ENCODE results near the gene KCNJ14.
"Not testable (repeated sequence)": the region's sequence is repeated elsewhere in the genome, so short reads cannot be mapped to it uniquely, and the experiment has no call there.

Gene KCNJ14

GRCh38 chr19:48473161-48473966 lies 18.0 kb downstream of the KCNJ14 start:
- DNase-seq: no peak

GRCh38 chr19:48474084-48474592 lies 18.8 kb downstream of the KCNJ14 start:
- DNase-seq: no peak

- DNase-seq: no peak
Observed at GRCh38 chr19:48475369-48476068, 20.1 kb downstream of the KCNJ14 start.

GRCh38 chr19:48476176-48476575 lies 20.8 kb downstream of the KCNJ14 start:
- DNase-seq: no peak

GRCh38 chr19:48477067-48477685 lies 21.8 kb downstream of the KCNJ14 start:
- DNase-seq: no peak

GRCh38 chr19:48477698-48478338 lies 22.4 kb downstream of the KCNJ14 start:
- DNase-seq: no peak

- DNase-seq: no peak
Observed at GRCh38 chr19:48478339-48479256, 23.2 kb downstream of the KCNJ14 start.

GRCh38 chr19:48479686-48480085 lies 24.3 kb downstream of the KCNJ14 start:
- no peak for DNase-seq

GRCh38 chr19:48480183-48480557 lies 24.8 kb downstream of the KCNJ14 start:
- peak; percentile 38 for DNase-seq

- DNase-seq: peak; percentile 45
Observed at GRCh38 chr19:48480558-48481500, 25.5 kb downstream of the KCNJ14 start.

- no peak for DNase-seq
Observed at GRCh38 chr19:48481846-48482639, 26.7 kb downstream of the KCNJ14 start.

GRCh38 chr19:48483301-48483700 lies 27.9 kb downstream of the KCNJ14 start:
- DNase-seq: no peak

GRCh38 chr19:48484247-48484893 lies 29.0 kb downstream of the KCNJ14 start:
- no peak for DNase-seq

GRCh38 chr19:48484931-48485612 lies 29.7 kb downstream of the KCNJ14 start:
- no peak for DNase-seq

- not testable (repeated sequence) for DNase-seq
Observed at GRCh38 chr19:48486706-48487105, 31.3 kb downstream of the KCNJ14 start.

GRCh38 chr19:48487544-48487943 lies 32.2 kb downstream of the KCNJ14 start:
- no peak for DNase-seq

- DNase-seq: no peak
Observed at GRCh38 chr19:48487948-48488347, 32.6 kb downstream of the KCNJ14 start.

- DNase-seq: not testable (repeated sequence)
Observed at GRCh38 chr19:48488478-48488877, 33.1 kb downstream of the KCNJ14 start.

All from CD4-positive, alpha-beta T cell treated with Interferon gamma for 1 hour (primary cell).